Umbilical cord (tissue), 2 donors: ENCODE measurements around the gene NXPE4. TPM values are rescaled to one million over a fixed set of nuclear protein-coding genes. Genes with fewer than 3 reads are reported as not detected.
"Not testable (repeated sequence)": the region's sequence is repeated elsewhere in the genome, so short reads cannot be mapped to it uniquely, and the experiment has no call there.

Experiments used
- DNase-seq: peaks from one replicate; pipeline ENCODE4 v3.0.0-alpha.2; 2015; ENCODE audit warnings: low spot score
- total RNA-seq: library from RNA; depleted of rRNA; stranded (reverse); fragments of >200 nt; gene quantifications from one replicate; pipeline ENCODE4 v1.2.3, GENCODE V29; 2014; ENCODE audit warnings: low replicate concordance; ENCODE audit not compliant: insufficient read depth

NXPE4 gene
- not detected for total RNA-seq

- no peak for DNase-seq
These were observed at the start of gene NXPE4 for GRCh38 chr11:114595571-114595970. TSS of gene NXPE4 (minus strand) at chr11:114595786. CDS start at chr11:114594759, 1,027 bp downstream.

- not testable (repeated sequence) for DNase-seq
These were observed 43.9 kb upstream of the NXPE4 start for GRCh38 chr11:114639440-114639839.

GRCh38 chr11:114631445-114631965 is 35.9 kb upstream of the NXPE4 start:
- not testable (repeated sequence) for DNase-seq

GRCh38 chr11:114625294-114625693 is 29.7 kb upstream of the NXPE4 start:
- DNase-seq = no peak

- DNase-seq = no peak
These were observed 29.0 kb upstream of the NXPE4 start for GRCh38 chr11:114624455-114625207.

GRCh38 chr11:114623720-114624119 is 28.1 kb upstream of the NXPE4 start:
- DNase-seq = no peak

- no peak for DNase-seq
These were observed 27.3 kb upstream of the NXPE4 start for GRCh38 chr11:114622858-114623257.

GRCh38 chr11:114621950-114622809 is 26.6 kb upstream of the NXPE4 start:
- no peak for DNase-seq

- DNase-seq = no peak
These were observed 25.5 kb upstream of the NXPE4 start for GRCh38 chr11:114621072-114621471.

GRCh38 chr11:114619659-114620173 is 24.1 kb upstream of the NXPE4 start:
- no peak for DNase-seq

- DNase-seq = no peak
These were observed 22.6 kb upstream of the NXPE4 start for GRCh38 chr11:114618139-114618538.

GRCh38 chr11:114617157-114618124 is 21.9 kb upstream of the NXPE4 start:
- no peak for DNase-seq

- no peak for DNase-seq
These were observed 20.9 kb upstream of the NXPE4 start for GRCh38 chr11:114616516-114616915.

- no peak for DNase-seq
These were observed 20.1 kb upstream of the NXPE4 start for GRCh38 chr11:114615448-114616361.

GRCh38 chr11:114614127-114614720 is 18.6 kb upstream of the NXPE4 start:
- no peak for DNase-seq

GRCh38 chr11:114613094-114613493 is 17.5 kb upstream of the NXPE4 start:
- not testable (repeated sequence) for DNase-seq

GRCh38 chr11:114612686-114613085 is 17.1 kb upstream of the NXPE4 start:
- no peak for DNase-seq

GRCh38 chr11:114612199-114612598 is 16.6 kb upstream of the NXPE4 start:
- not testable (repeated sequence) for DNase-seq
